GM18505 (cell line): ENCODE measurements around the gene CNTROB.
"Not testable (repeated sequence)": the region's sequence is repeated elsewhere in the genome, so short reads cannot be mapped to it uniquely, and the experiment has no call there.

ENCODE experiments used
- ATAC-seq: cut with Tn5 transposase; IDR thresholded peaks from one replicate; pipeline ENCODE4 v1.9.1; 2021; ENCODE audit not compliant: unreplicated experiment
- POLR2A ChIP-seq: IDR thresholded peaks from 4 replicates; pipeline ENCODE4 v1.6.1; 2011; ENCODE audit warnings: borderline replicate concordance; ENCODE audit not compliant: insufficient read depth, insufficient read length; ENCODE audit errors: extremely low read depth

The CNTROB gene

GRCh38 chr17:7940034-7940433 is 8.0 kb downstream of the CNTROB start:
- no peak for ATAC-seq
- TF ChIP-seq POLR2A, result no peak

GRCh38 chr17:7940743-7941142 is 8.7 kb downstream of the CNTROB start:
- TF ChIP-seq POLR2A, result no peak
- ATAC-seq, result no peak

- ATAC-seq, result no peak
- TF ChIP-seq POLR2A, result no peak
These were observed 11.3 kb downstream of the CNTROB start for GRCh38 chr17:7943291-7943690.

GRCh38 chr17:7944326-7944725 is 12.3 kb downstream of the CNTROB start:
- no peak for TF ChIP-seq POLR2A
- no peak for ATAC-seq

- no peak for TF ChIP-seq POLR2A
- no peak for ATAC-seq
These were observed 13.6 kb downstream of the CNTROB start for GRCh38 chr17:7945651-7946050.

- ATAC-seq, result no peak
- TF ChIP-seq POLR2A, result no peak
These were observed 14.4 kb downstream of the CNTROB start for GRCh38 chr17:7946441-7946840.

GRCh38 chr17:7947651-7948050 is 15.6 kb downstream of the CNTROB start:
- no peak for ATAC-seq
- TF ChIP-seq POLR2A, result no peak

- no peak for TF ChIP-seq POLR2A
- no peak for ATAC-seq
These were observed 18.6 kb downstream of the CNTROB start for GRCh38 chr17:7950578-7950977.

GRCh38 chr17:7951143-7951792 is 19.3 kb downstream of the CNTROB start:
- peak; percentile 21 for TF ChIP-seq POLR2A
- no peak for ATAC-seq

- not testable (repeated sequence) for ATAC-seq
These were observed 21.3 kb downstream of the CNTROB start for GRCh38 chr17:7953266-7953665.

GRCh38 chr17:7955414-7956227 is 23.6 kb downstream of the CNTROB start:
- no peak for TF ChIP-seq POLR2A
- ATAC-seq, result no peak

GRCh38 chr17:7956228-7956965 is 24.4 kb downstream of the CNTROB start:
- TF ChIP-seq POLR2A, result no peak
- no peak for ATAC-seq

GRCh38 chr17:7959503-7960253 is 27.7 kb downstream of the CNTROB start:
- TF ChIP-seq POLR2A, result no peak

More at GRCh38 chr17:7959503-7960253, 27.7 kb downstream of the CNTROB start:
- ATAC-seq, result no peak
